Heart right ventricle (tissue), 16 donors: ENCODE results near the gene TACR1. TPM values are rescaled to one million over a fixed set of nuclear protein-coding genes. Genes with fewer than 3 reads are reported as not detected.
A peak's percentile ranks its signal among the peaks of the same experiment; 100 is the strongest.
"Not testable (repeated sequence)": the region's sequence is repeated elsewhere in the genome, so short reads cannot be mapped to it uniquely, and the experiment has no call there.

Experiments
- ATAC-seq, 8 donors: fragments of 200-7000 bp; cut with Tn5 transposase; one replicate each; pipeline ENCODE4 v1.9.1; 2020; ENCODE audit warnings: mild to moderate bottlenecking in 8 of 8, moderate library complexity in 8 of 8, moderate number of reproducible peaks in 1 of 8
- DNase-seq, 2 donors: peaks; one replicate each; pipeline ENCODE4 v3.0.0-alpha.2; 2020
- H3K27ac ChIP-seq, 10 donors: fragments of 200-600 bp; sonication (generic) in 2 of 10; one replicate each; pipeline versions ENCODE4 v1.5.0 to v1.8.0; 2020 to 2022; ENCODE audit warnings: mild to moderate bottlenecking in 3 of 10
- H3K27me3 ChIP-seq, 7 donors: fragments of 200-600 bp; one replicate each; pipeline ENCODE4 v1.8.0; 2021 to 2022; ENCODE audit warnings: mild to moderate bottlenecking in 2 of 7
- H3K36me3 ChIP-seq, 9 donors: fragments of 200-600 bp; sonication (generic) in 1 of 9; one replicate each; pipeline versions ENCODE4 v1.5.0 to v1.8.0; 2020 to 2022; ENCODE audit warnings: mild to moderate bottlenecking in 2 of 9
- H3K4me1 ChIP-seq, 9 donors: fragments of 200-600 bp; sonication (generic) in 1 of 9; one replicate each; pipeline versions ENCODE4 v1.5.0 to v1.8.0; 2020 to 2022; ENCODE audit warnings: mild to moderate bottlenecking in 4 of 9
- H3K4me3 ChIP-seq, 10 donors: fragments of 200-600 bp; sonication (generic) in 2 of 10; one replicate each; pipeline versions ENCODE4 v1.5.0 to v1.8.0; 2020 to 2022; ENCODE audit warnings: mild to moderate bottlenecking in 7 of 10, moderate library complexity in 2 of 10
- H3K9me3 ChIP-seq, 11 donors: fragments of 200-600 bp in 10 of 11; sonication (generic) in 2 of 11; one replicate each; pipeline versions ENCODE4 v1.5.0 to v1.8.0; 2013 to 2022; ENCODE audit warnings: mild to moderate bottlenecking in 2 of 11, control low read depth in 1 of 11, moderate library complexity in 1 of 11
- CTCF ChIP-seq, 9 donors: fragments of 200-600 bp; sonication (generic) in 2 of 9; IDR thresholded peaks; one replicate each; pipeline versions ENCODE4 v1.5.0 to v1.8.0; 2021 to 2022; ENCODE audit warnings: antibody characterized with exemption in 9 of 9, mild to moderate bottlenecking in 5 of 9, moderate library complexity in 1 of 9
- WGBS, 2 donors: extraction: QIAGEN DNeasy Blood & Tissue Kit; methylation state at CpG; one replicate each; pipeline ENCODE4 v1.1.7; 2013; ENCODE audit warnings: inconsistent platforms in 1 of 2; 5-methylcytosine and 5-hydroxymethylcytosine counted together
- intact Hi-C, 10 donors: fragments of 100-400 bp; cut with DNase I; formaldehyde crosslinking; loops; one replicate each; pipeline versions ENCODE4 v1.11.1 to v1.14.2; 2022
- long read RNA-seq, 3 donors: library from polyadenylated mRNA; unstranded; transcript quantifications; one replicate each; pipeline ENCODE4 v2.0.0, GENCODE V29; 2020 to 2021
- polyA plus RNA-seq, 2 donors: library from polyadenylated mRNA; stranded (reverse); fragments of 200-250 nt; gene quantifications; one replicate each; pipeline ENCODE4 v1.2.3, GENCODE V29; 2013
- total RNA-seq, 10 donors: library from RNA; stranded (reverse); fragmentation: NEBNext Ultra II Directional in 3 of 10; extraction: Animal tissue kit (Norgen Biotek cat#: 25700) in 3 of 10; gene quantifications; one replicate each; pipeline versions ENCODE4 v1.2.1 to v1.2.4, GENCODE V29; 2021 to 2023
- donor health status: Arrhythmogenic right ventricular cardiomyopathy.
- donor health status: ischemic (EF 13 %, LVEDD 7.1; RV severe dilation, severe dysfunction).
- donor health status: healthy with polysubstance abuse.
- donor health status: DM: no; HTN: yes; CAD: no.
- donor health status: DM: no; HTN: no; CAD: no.
- donor health status: ischemic (EF 25% LVEDD 6.9; RV normal size, moderate dysfunction).
- donor health status: ischemic (EF 25% LVEDD 5.7; RV mildly dilated, moderate dysfunction).
- donor health status: healthy.
- donor health status: DM: yes; HTN: yes; CAD: no.
- donor health status: Ischemic cardiomyopathy.
- donor health status: ischemic (EF 35%, LVEDD 5.7; RV mildly dilated, moderate dysfunction).
- donor health status: nonischemic (EF 11% LVEDD 7.7; RV severe dilation, severe dysfunction).
- donor health status: DM: yes; HTN: yes; CAD: no.
- donor health status: PGD.
- donor health status: ischemic (EF 29% LVEDD 5.4; RV normal size, mild dysfunction).
- donor health status: nonischemic (EF 23%, LVEDD 6.1; RV moderate dilation, normal function).

Gene TACR1
- total RNA-seq = under 1 TPM in 7 of 10 donors, not detected in 3; 0.07 to 0.38 (median 0.21) TPM
- polyA plus RNA-seq = under 1 TPM; 0.06 to 0.15 TPM
- long read RNA-seq, donor 1 = 0 reads
- long read RNA-seq, donor 2 = 0 reads
- long read RNA-seq, donor 3 = 0 reads

GRCh38 chr2:75199428-75200011 is at the start of gene TACR1:
Gene TACR1, minus strand, starts transcription at chr2:75199520. Its CDS starts 586 bp downstream, at chr2:75198934.
- Histone ChIP-seq H3K27me3 (peaks cover 0 to 92% (median 64%) of the 10 kb centered on the region in 7 donors), H3K36me3 (no peaks in the 10 kb centered on the region), H3K4me3 (peak within 1 kb of the TSS; percentile 27 to 55 (median 45)), H3K9me3 (peaks cover 0 to 7% (median 0%) of the 10 kb centered on the region in 11 donors), H3K27ac (no peak within 1 kb of the TSS), H3K4me1 (peaks cover 5 to 24% (median 19%) of the 10 kb centered on the region in 9 donors)
- peak; percentile 69 to 87 (median 78) for ATAC-seq
- 1% methylated on average over 46 of the region's 46 CpGs for WGBS, 2 donors
- TF ChIP-seq CTCF (IDR thresholded peaks at IDR 0.05) = peak in 8 of 9 donors; percentile 21 to 73 (median 60)
- intact Hi-C loops = loop anchor here in 5 of 10 donors (5.0 to 10.0 kb wide), 4 partner anchors 195 to 275 kb away; no protein-coding TSS in a partner anchor
- peak; percentile 52 to 64 for DNase-seq

GRCh38 chr2:75248581-75248980 is 49.3 kb upstream of the TACR1 start:
- H3K4me3 ChIP-seq, intact Hi-C loops, H3K27ac ChIP-seq, ATAC-seq, DNase-seq, H3K4me1 ChIP-seq, H3K27me3 ChIP-seq, H3K36me3 ChIP-seq: not testable (repeated sequence)
- H3K9me3 ChIP-seq = peaks cover 0 to 30% (median 15%) of the 10 kb centered on the region in 11 donors
- WGBS, 2 donors = 84 to 88% methylated on average over 6 of the region's 6 CpGs

- Histone ChIP-seq H3K9me3 (peaks cover 0 to 50% (median 21%) of the 10 kb centered on the region in 11 donors), H3K27me3 (no peaks in the 10 kb centered on the region), H3K36me3 (no peaks in the 10 kb centered on the region), H3K4me1 (no peaks in the 10 kb centered on the region), H3K4me3 (no peak overlapping the region), H3K27ac (no peak overlapping the region)
- WGBS, 2 donors = 74 to 89% methylated on average over 7 of the region's 7 CpGs
- DNase-seq (no peak), ATAC-seq (no peak)
- no peak for TF ChIP-seq CTCF (IDR thresholded peaks at IDR 0.05)
- intact Hi-C loops = no loop called here
These were observed 47.3 kb upstream of the TACR1 start for GRCh38 chr2:75246441-75247167.

GRCh38 chr2:75243219-75243618 is 43.9 kb upstream of the TACR1 start:
- intact Hi-C loops = no loop called here
- no peaks in the 10 kb centered on the region for H3K27me3 ChIP-seq
- peaks cover 0 to 30% (median 6%) of the 10 kb centered on the region in 11 donors for H3K9me3 ChIP-seq
- no peaks in the 10 kb centered on the region for H3K36me3 ChIP-seq
- no peaks in the 10 kb centered on the region for H3K4me1 ChIP-seq
- no peak overlapping the region for H3K27ac ChIP-seq
- no peak overlapping the region for H3K4me3 ChIP-seq
- no peak for TF ChIP-seq CTCF (IDR thresholded peaks at IDR 0.05)
- DNase-seq = no peak
- no peak for ATAC-seq
- WGBS, 2 donors = 81 to 87% methylated on average over 9 of the region's 9 CpGs
